Activated CD8-positive, alpha-beta T cell treated with anti-CD3 and anti-CD28 coated beads for 36 hours (primary cell): ENCODE data around the gene TMEM187. TPM values are rescaled to one million over a fixed set of nuclear protein-coding genes. Genes with fewer than 3 reads are reported as not detected.
A peak's percentile ranks its signal among the peaks of the same experiment; 100 is the strongest.

Experiments
- ATAC-seq: fragments of 200-7000 bp; cut with Tn5 transposase; one replicate; pipeline ENCODE4 v1.10.0; 2021; ENCODE audit warnings: mild to moderate bottlenecking, moderate library complexity
- CTCF ChIA-PET: fragments of 350-600 bp; sonication (Branson Sonifier 250); formaldehyde crosslinking; loops from one replicate; lab custom pipeline; 2021; ENCODE audit warnings: antibody characterized with exemption; lab: Charles Lee
- POLR2A ChIA-PET: fragments of 350-600 bp; sonication (Branson Sonifier 250); formaldehyde crosslinking; loops from one replicate; lab custom pipeline; 2021; ENCODE audit warnings: antibody characterized with exemption; lab: Charles Lee
- DNase-seq: peaks from one replicate; pipeline ENCODE4 v3.0.0-alpha.2; 2020
- H3K27ac Mint-ChIP-seq: one replicate; pipeline ENCODE4 v1.8.0; 2021; ENCODE audit warnings: mild to moderate bottlenecking, mixed read lengths
- H3K27me3 Mint-ChIP-seq: one replicate; pipeline ENCODE4 v1.8.0; 2021; ENCODE audit warnings: mixed read lengths
- H3K36me3 Mint-ChIP-seq: one replicate; pipeline ENCODE4 v1.8.0; 2021; ENCODE audit warnings: low read depth, mixed read lengths
- H3K4me1 Mint-ChIP-seq: one replicate; pipeline ENCODE4 v1.8.0; 2021; ENCODE audit warnings: low read depth, mixed read lengths
- H3K4me3 Mint-ChIP-seq: one replicate; pipeline ENCODE4 v1.8.0; 2021; ENCODE audit warnings: mild to moderate bottlenecking, moderate library complexity, mixed read lengths
- H3K9me3 Mint-ChIP-seq: one replicate; pipeline ENCODE4 v1.8.0; 2021; ENCODE audit warnings: mixed read lengths
- CTCF ChIP-seq: fragments of 200-600 bp; IDR thresholded peaks from one replicate; pipeline ENCODE4 v1.8.0; 2022; ENCODE audit warnings: antibody characterized with exemption, mild to moderate bottlenecking
- intact Hi-C: fragments of 100-400 bp; cut with micrococcal nuclease; formaldehyde crosslinking; loops from one replicate; pipeline ENCODE4 v1.10.0; 2022
- total RNA-seq, 2 experiments: library from RNA; stranded (reverse); gene quantifications; one replicate each; pipeline ENCODE4 v1.2.3, GENCODE V29; 2021

TMEM187 gene
- total RNA-seq, 2 experiments from 2014 or later, result 4.4 to 4.5 TPM

GRCh38 chrX:153964105-153964504, 8.4 kb upstream of the TMEM187 start:
- intact Hi-C loops, result no loop called here
- H3K36me3 Mint-ChIP-seq, result peaks cover 44% of the 10 kb centered on the region
- no peak for ATAC-seq

GRCh38 chrX:153965406-153965805, 7.1 kb upstream of the TMEM187 start:
- Mint-ChIP-seq H3K36me3 (peaks cover 50% of the 10 kb centered on the region), H3K27me3 (no peaks in the 10 kb centered on the region), H3K4me1 (peaks cover 21% of the 10 kb centered on the region), H3K4me3 (peak overlapping the region; percentile 93), H3K27ac (peak overlapping the region; percentile 55), H3K9me3 (no peaks in the 10 kb centered on the region)
- POLR2A ChIA-PET, result interaction anchor here (0.9 to 12.0 kb wide), 4 partner anchors 15 to 76 kb away, joined by 3 to 105 read pairs (median 40); partner anchors contain the start of gene ARHGAP4
- intact Hi-C loops, result no loop called here
- DNase-seq (no peak), ATAC-seq (no peak)
- TF ChIP-seq CTCF, result no peak
- CTCF ChIA-PET, result interaction anchor here (3.4 kb wide), 1 partner anchor 12 kb away, joined by 17 read pairs; no protein-coding TSS in a partner anchor

More at GRCh38 chrX:153964105-153964504, 8.4 kb upstream of the TMEM187 start:
- Mint-ChIP-seq H3K27me3 (no peaks in the 10 kb centered on the region), H3K4me3 (no peak overlapping the region), H3K9me3 (no peaks in the 10 kb centered on the region), H3K4me1 (peaks cover 21% of the 10 kb centered on the region), H3K27ac (no peak overlapping the region)
- TF ChIP-seq CTCF, result no peak
- DNase-seq, result no peak
- ChIA-PET CTCF (no interaction called here), POLR2A (interaction anchor here (0.6 to 12.0 kb wide), 5 partner anchors 12 to 550 kb away, joined by 3 to 105 read pairs (median 4); partner anchors contain the start of gene ARHGAP4)

- no peak for TF ChIP-seq CTCF
- intact Hi-C loops, result no loop called here
- peak overlapping the region; percentile 93 for H3K4me3 Mint-ChIP-seq
- ATAC-seq (no peak), DNase-seq (no peak)
- ChIA-PET CTCF (interaction anchor here (0.7 to 4.4 kb wide), 4 partner anchors 13 to 203 kb away, joined by 3 to 40 read pairs (median 10); partner anchors contain the start of genes NAA10 and PLXNB3), POLR2A (interaction anchor here (0.5 to 12.0 kb wide), 7 partner anchors 8 to 39 kb away, joined by 3 to 105 read pairs (median 10); partner anchors contain the start of genes ARHGAP4 and NAA10)
- H3K9me3 Mint-ChIP-seq, result no peaks in the 10 kb centered on the region
- H3K4me1 Mint-ChIP-seq, result peaks cover 21% of the 10 kb centered on the region
- peak overlapping the region; percentile 95 for H3K27ac Mint-ChIP-seq
- no peaks in the 10 kb centered on the region for H3K27me3 Mint-ChIP-seq
- H3K36me3 Mint-ChIP-seq, result peaks cover 49% of the 10 kb centered on the region
Measured at GRCh38 chrX:153966283-153966688, 6.3 kb upstream of the TMEM187 start.

- Mint-ChIP-seq H3K4me3 (peak overlapping the region; percentile 93), H3K27me3 (no peaks in the 10 kb centered on the region), H3K4me1 (peaks cover 21% of the 10 kb centered on the region), H3K9me3 (no peaks in the 10 kb centered on the region), H3K27ac (peak overlapping the region; percentile 95), H3K36me3 (peaks cover 50% of the 10 kb centered on the region)
- TF ChIP-seq CTCF, result no peak
- CTCF ChIA-PET, result interaction anchor here (0.7 to 4.4 kb wide), 7 partner anchors 14 to 203 kb away, joined by 3 to 40 read pairs (median 5); partner anchors contain the start of genes NAA10 and PLXNB3
- DNase-seq (peak; percentile 81), ATAC-seq (peak; percentile 46)
- intact Hi-C loops, result no loop called here
- POLR2A ChIA-PET, result interaction anchor here (0.5 to 12.0 kb wide), 10 partner anchors 8 to 431 kb away, joined by 3 to 105 read pairs (median 5); partner anchors contain the start of genes ARHGAP4, NAA10 and RPL10
Measured at GRCh38 chrX:153966841-153967535, 5.6 kb upstream of the TMEM187 start.
